ENCODE results near the gene PRSS38.

Gene PRSS38

GRCh38 chr1:227793948-227794816, 21.3 kb upstream of the PRSS38 start:
- DNase-seq: no peak

GRCh38 chr1:227794817-227795192, 20.7 kb upstream of the PRSS38 start:
- DNase-seq: no peak

- DNase-seq: no peak
Measured at GRCh38 chr1:227795732-227796131, 19.7 kb upstream of the PRSS38 start.

- DNase-seq: no peak
Measured at GRCh38 chr1:227796359-227796915, 19.0 kb upstream of the PRSS38 start.

- no peak for DNase-seq
Measured at GRCh38 chr1:227797144-227797543, 18.3 kb upstream of the PRSS38 start.

- DNase-seq: no peak
Measured at GRCh38 chr1:227797625-227798024, 17.9 kb upstream of the PRSS38 start.

- DNase-seq: no peak
Measured at GRCh38 chr1:227798078-227798802, 17.2 kb upstream of the PRSS38 start.

GRCh38 chr1:227799756-227800155, 15.7 kb upstream of the PRSS38 start:
- DNase-seq: no peak

- no peak for DNase-seq
Measured at GRCh38 chr1:227803933-227804332, 11.5 kb upstream of the PRSS38 start.

- no peak for DNase-seq
Measured at GRCh38 chr1:227805606-227806197, 9.8 kb upstream of the PRSS38 start.

- no peak for DNase-seq
Measured at GRCh38 chr1:227808566-227808965, 6.9 kb upstream of the PRSS38 start.

- DNase-seq: no peak
Measured at GRCh38 chr1:227809026-227809425, 6.4 kb upstream of the PRSS38 start.

- no peak for DNase-seq
Measured at GRCh38 chr1:227813962-227814361, 1.5 kb upstream of the PRSS38 start.

- no peak for DNase-seq
Measured at GRCh38 chr1:227816750-227817446, 1.4 kb downstream of the PRSS38 start.

GRCh38 chr1:227823537-227823936, 8.1 kb downstream of the PRSS38 start:
- no peak for DNase-seq

GRCh38 chr1:227824204-227824603, 8.7 kb downstream of the PRSS38 start:
- no peak for DNase-seq

GRCh38 chr1:227828786-227829185, 13.3 kb downstream of the PRSS38 start:
- DNase-seq: no peak

GRCh38 chr1:227838181-227838580, 22.7 kb downstream of the PRSS38 start:
- no peak for DNase-seq

- DNase-seq: no peak
Measured at GRCh38 chr1:227841096-227841495, 25.6 kb downstream of the PRSS38 start.

- DNase-seq: no peak
Measured at GRCh38 chr1:227844320-227845146, 29.1 kb downstream of the PRSS38 start.

- no peak for DNase-seq
Measured at GRCh38 chr1:227845147-227845458, 29.6 kb downstream of the PRSS38 start.

GRCh38 chr1:227845519-227845918, 30.0 kb downstream of the PRSS38 start:
- no peak for DNase-seq
